HG02973 (cell line): ENCODE results near the gene FMO3.

Experiments used
- ATAC-seq: cut with Tn5 transposase; IDR thresholded peaks from one replicate; pipeline ENCODE4 v1.9.1; 2021; ENCODE audit warnings: moderate library complexity; ENCODE audit not compliant: unreplicated experiment

FMO3 gene

GRCh38 chr1:171090604-171091003 lies at the start of gene FMO3:
FMO3 (plus strand) TSS chr1:171090905; CDS start chr1:171092659, 1,754 bp downstream.
- no peak for ATAC-seq

- ATAC-seq = no peak
These were observed 42.7 kb upstream of the FMO3 start for GRCh38 chr1:171048014-171048413.

GRCh38 chr1:171052977-171053376 lies 37.7 kb upstream of the FMO3 start:
- ATAC-seq = no peak

GRCh38 chr1:171055966-171056643 lies 34.6 kb upstream of the FMO3 start:
- ATAC-seq = no peak

- no peak for ATAC-seq
These were observed 29.1 kb upstream of the FMO3 start for GRCh38 chr1:171061425-171062143.

- ATAC-seq = no peak
These were observed 27.8 kb upstream of the FMO3 start for GRCh38 chr1:171062902-171063301.

- no peak for ATAC-seq
These were observed 15.7 kb upstream of the FMO3 start for GRCh38 chr1:171075041-171075440.

- ATAC-seq = no peak
These were observed 9.4 kb upstream of the FMO3 start for GRCh38 chr1:171081314-171081753.

GRCh38 chr1:171081763-171082201 lies 8.9 kb upstream of the FMO3 start:
- ATAC-seq = no peak

- ATAC-seq = no peak
These were observed 8.1 kb upstream of the FMO3 start for GRCh38 chr1:171082606-171083005.

- no peak for ATAC-seq
These were observed 7.5 kb upstream of the FMO3 start for GRCh38 chr1:171083222-171083621.

GRCh38 chr1:171084091-171084490 lies 6.6 kb upstream of the FMO3 start:
- ATAC-seq = no peak

- ATAC-seq = no peak
These were observed 5.8 kb upstream of the FMO3 start for GRCh38 chr1:171084870-171085269.

GRCh38 chr1:171087896-171088295 lies 2.8 kb upstream of the FMO3 start:
- ATAC-seq = no peak

GRCh38 chr1:171103862-171104261 lies 13.2 kb downstream of the FMO3 start:
- no peak for ATAC-seq

- ATAC-seq = no peak
These were observed 16.7 kb downstream of the FMO3 start for GRCh38 chr1:171107262-171107940.

- ATAC-seq = no peak
These were observed 17.3 kb downstream of the FMO3 start for GRCh38 chr1:171107969-171108368.

GRCh38 chr1:171109966-171110365 lies 19.3 kb downstream of the FMO3 start:
- ATAC-seq = no peak

- no peak for ATAC-seq
These were observed 20.1 kb downstream of the FMO3 start for GRCh38 chr1:171110621-171111326.

GRCh38 chr1:171112119-171112518 lies 21.4 kb downstream of the FMO3 start:
- no peak for ATAC-seq

GRCh38 chr1:171113382-171113781 lies 22.7 kb downstream of the FMO3 start:
- no peak for ATAC-seq
